Occipital lobe (tissue), 2 donors: ENCODE measurements around the gene IRAK3. TPM values are rescaled to one million over a fixed set of nuclear protein-coding genes. Genes with fewer than 3 reads are reported as not detected.

Experiments used
- DNase-seq: peaks from one replicate; lab custom pipeline; 2025; lab: John Stamatoyannopoulos, UW
- total RNA-seq: library from RNA; depleted of rRNA; stranded (reverse); fragments of >200 nt; gene quantifications from one replicate; pipeline ENCODE4 v1.2.3, GENCODE V29; 2014

Gene IRAK3, protein sequence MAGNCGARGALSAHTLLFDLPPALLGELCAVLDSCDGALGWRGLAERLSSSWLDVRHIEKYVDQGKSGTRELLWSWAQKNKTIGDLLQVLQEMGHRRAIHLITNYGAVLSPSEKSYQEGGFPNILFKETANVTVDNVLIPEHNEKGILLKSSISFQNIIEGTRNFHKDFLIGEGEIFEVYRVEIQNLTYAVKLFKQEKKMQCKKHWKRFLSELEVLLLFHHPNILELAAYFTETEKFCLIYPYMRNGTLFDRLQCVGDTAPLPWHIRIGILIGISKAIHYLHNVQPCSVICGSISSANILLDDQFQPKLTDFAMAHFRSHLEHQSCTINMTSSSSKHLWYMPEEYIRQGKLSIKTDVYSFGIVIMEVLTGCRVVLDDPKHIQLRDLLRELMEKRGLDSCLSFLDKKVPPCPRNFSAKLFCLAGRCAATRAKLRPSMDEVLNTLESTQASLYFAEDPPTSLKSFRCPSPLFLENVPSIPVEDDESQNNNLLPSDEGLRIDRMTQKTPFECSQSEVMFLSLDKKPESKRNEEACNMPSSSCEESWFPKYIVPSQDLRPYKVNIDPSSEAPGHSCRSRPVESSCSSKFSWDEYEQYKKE
- 5.5 TPM for total RNA-seq

DNA sequence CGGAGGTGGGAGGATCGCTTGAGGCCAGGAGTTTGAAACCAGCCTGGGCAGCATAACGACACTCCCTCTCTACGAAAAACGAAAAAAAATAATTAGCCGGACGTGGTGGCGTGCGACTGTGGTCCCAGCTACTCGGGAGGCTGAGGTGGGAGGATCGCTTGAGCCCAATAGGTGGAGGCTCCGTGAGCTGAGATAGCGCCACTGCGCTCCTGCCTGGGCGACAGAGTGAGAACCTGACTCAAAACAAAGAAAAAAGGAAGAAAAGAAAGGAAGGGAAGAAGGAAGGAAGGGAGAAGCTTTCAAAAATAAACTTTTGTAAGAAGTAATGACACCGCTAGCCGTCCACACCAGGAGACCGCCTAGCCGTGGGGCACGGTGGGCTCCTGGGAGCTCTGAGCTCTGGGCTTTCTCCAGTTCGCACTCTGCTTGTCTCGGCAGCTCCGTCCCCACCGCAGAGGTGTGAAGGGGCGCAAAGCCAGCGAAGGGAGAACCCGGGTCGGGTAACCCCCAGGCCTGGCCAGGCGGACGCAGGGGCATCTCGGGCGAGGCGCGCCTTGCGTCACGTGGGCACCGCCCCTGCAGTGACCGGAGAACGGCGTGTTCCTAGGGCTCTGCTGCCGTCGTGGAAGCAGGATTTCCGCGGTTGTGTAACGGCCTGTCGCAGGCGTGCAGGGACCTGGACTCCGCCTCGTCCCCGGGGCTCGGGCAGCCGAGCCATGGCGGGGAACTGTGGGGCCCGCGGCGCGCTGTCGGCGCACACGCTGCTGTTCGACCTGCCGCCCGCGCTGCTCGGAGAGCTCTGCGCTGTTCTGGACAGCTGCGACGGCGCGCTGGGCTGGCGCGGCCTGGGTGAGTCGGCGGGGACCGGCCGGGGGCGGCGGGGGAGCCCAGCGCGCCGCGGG, at the start of gene IRAK3:
Gene IRAK3 (plus strand): TSS at position 631 of the 902 bp plus-strand sequence. CDS start 86 bp downstream, at position 717.
- DNase-seq = no peak

DNA sequence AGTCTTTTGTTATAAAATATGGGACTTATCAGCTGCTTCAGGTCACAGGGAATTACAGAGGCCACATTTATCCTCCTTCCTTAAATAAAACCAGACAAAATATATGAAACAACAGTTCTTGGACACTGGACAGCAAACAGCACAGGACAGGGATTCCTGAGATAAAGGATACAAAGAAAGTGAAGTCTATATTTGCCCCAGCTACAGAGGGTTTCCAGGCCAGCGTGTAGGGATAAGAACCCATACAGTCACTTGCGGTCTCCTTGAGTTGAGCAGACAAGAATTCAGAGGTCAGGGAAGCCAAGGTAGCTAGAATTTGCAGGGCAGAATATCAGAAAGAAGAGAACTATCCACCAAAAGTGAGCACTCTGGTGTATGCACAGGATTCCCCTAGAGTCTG, 49.7 kb upstream of the IRAK3 start:
- no peak for DNase-seq

DNA sequence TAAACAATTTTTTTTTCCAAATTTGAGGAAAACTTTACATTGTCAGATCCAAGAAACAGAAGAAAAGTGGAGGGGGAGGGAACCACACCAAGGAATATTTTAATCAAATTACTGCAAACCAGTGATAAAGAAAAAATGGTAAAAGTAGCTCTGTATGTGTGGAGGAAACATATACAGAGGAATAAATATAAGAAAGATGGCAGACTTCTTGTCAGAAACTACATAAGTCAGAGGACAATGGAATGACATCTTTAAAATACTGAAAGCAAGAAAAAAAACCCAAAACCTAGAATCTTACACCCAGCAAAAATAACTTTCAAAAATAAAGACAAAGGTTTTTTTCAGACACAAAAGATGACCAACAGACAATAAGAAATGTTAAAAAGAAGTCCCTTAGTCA, 48.3 kb upstream of the IRAK3 start:
- no peak for DNase-seq

DNA sequence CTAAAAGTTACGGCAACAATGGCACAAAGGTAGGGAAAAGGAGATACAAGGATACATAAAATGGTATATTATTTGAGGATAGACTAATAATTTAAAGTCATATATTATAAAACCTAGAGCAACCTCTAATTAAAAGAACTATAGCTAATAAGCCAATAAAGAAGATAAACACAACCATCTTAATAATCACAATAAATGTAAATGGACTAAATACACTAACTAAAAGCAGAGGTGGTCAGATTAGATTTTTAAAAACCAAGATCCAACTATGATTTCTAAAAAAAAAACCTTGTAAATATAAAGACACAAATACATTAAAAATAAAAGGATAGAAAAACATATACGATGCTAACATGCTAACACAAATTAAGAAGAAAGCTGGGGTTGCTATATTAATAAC, 47.7 kb upstream of the IRAK3 start:
- DNase-seq = no peak

DNA sequence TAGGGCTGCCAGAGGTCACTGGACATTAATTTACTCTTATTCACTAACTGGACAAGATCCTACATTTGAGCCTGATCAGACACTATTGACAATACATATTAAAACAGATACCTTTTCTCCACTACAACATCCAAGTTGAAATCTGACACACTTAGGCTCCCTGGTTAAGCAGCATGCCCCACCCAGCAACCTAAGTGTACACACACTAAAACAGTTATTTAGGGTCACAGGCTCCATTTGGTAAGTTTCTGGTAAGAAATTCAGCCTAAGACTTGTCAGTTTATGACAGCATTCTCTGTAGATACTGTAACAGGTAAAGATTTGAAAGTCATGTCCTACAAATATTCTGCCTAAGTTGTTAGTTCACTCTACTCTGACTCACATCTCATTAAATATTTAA, 46.2 kb upstream of the IRAK3 start:
- no peak for DNase-seq

DNA sequence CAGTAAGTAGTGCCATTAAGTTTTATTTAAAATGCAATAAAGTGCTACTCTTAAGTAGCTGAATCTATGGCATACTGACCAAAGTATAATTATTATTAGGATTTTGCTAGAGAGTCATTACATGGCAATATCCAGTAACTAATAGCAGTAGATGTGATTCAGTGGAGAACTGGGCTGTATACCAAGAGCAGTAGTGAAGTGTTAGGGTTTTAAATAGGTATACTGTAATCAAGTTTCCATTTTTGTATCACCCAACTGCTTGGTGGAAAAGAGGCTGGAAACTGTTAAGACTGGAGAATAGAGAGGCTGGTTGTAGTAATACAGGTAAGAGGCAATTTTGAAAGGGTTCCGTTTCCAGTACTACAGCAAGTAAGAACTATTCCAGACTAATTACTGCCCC, 45.1 kb upstream of the IRAK3 start:
- DNase-seq = no peak

DNA sequence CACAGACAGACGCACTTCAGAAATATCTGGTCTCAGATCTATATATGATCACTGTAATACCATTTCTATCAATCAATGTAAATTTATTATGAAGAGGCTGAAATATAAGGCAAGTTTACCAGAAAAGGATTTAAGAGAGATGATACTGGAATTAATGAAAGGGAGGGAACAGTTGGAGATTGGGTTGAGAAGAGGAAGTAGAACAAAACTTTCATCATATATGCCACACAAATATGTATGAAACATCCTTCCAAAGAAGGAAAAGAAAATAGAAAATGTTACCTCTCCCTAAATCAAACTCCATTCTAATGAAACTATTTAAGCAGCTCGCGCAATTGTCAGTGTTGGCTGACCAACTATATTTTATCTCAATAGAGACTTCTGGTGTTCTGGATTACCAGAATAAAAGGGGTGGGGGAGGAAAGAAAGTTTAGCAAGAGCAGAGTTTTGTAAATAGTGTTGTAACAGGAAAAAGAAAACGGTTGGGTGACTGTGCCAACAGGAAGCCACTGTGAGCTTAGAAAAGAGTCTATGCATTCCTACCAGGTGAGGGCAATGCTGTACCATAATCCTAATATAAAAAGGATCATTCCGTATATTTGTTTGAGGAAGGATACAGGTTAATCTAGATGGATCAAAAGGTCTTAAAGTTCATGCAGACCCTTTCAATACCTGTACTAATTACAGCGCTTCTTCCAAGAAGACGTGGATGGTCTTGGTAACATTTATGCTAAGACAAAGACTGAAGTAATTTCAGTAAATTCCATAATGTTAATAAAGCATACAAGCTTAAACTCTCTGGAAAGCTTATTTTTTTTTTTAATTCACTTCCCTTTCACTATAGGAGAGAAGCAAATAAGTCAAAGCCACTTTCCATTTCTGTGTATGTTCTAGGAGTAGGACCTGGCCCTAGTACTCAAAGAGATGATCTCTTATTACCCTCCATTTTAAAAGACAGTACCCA, 43.9 kb upstream of the IRAK3 start:
- no peak for DNase-seq

DNA sequence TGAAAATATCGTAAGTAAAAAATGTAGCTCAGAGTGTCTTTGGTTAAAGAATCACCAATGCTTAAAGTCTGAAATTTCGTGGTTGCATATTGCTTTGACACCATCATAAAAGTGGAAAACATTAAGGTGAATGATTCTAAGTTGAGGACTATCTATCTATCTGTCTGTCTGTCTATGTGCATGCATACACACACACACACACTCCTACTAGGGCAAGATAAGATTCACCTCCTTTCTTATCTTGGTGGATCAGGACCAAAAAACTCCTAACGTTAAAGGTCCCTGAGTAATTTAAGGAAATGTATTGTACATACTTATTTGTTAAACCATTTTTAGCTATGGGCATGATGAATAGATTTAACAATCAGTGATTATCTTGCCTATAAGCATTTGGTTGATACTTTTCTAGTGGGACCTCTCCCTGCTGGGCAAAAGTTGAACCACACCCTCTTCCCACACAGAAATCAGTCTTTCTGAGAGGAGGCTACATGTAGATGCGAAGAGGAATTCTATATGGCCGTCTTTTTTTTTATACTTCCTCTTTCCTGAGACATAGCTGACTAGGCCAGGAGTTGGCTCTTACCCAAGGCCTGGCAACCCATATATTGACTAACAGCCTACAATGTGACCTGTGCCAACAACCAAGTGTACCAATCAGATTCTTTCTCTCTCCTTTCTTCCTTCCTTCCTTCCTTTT, 39.2 kb upstream of the IRAK3 start:
- no peak for DNase-seq

DNA sequence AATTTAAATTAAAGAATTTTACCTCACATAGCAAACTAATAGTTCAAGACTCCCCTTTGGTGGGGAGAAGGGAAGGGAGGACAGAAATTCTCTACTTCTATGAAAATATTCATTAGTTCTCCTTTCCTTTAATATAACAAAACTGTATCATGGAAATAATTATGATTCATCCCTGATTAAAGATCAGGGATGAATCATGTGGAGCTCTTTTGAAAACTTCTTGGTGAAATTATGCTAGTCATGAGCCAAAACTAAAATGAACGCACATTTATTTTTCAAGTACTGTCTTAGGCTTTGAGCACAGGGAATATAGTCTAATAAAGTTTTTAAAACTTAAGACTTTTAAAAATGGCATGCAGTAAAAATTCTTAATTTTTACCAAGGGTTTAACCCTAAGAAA, 36.3 kb upstream of the IRAK3 start:
- DNase-seq = no peak

DNA sequence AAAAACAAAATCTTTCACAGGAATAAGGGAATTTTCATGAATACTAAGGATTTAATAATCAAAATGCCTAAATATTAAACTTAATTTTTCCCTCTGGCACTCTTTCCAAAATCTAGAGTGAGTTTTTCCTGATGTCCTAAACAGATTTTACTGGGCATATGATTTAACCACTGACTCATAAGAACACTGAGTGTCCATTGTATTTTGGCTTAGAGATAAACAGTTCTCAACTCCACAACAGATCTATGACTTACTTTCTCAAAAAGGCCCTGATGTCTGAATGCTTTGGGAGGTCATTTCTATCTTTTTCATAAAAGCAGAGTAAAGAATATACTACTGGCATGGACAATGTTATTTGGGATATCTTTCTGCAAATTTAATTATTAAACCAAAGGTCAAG, 34.2 kb upstream of the IRAK3 start:
- DNase-seq = no peak

DNA sequence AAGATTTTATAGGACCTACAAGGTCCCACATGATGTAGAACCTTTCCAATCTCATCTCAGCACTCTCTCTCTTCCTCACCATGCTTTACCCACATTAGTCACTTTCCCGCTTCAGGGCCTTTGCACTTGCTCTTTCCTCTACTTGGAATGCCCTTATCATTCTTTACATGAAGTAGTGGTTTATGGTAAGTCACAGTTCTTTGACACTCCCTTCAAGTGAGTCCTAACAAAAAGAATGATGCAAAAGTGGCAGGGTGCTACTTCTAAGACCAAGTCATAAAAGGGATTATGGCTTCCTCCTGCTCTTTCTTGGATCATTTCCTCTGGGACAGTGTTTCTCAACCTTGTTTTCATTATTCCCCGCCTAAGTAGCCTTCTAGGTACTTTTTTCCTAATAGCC, 32.4 kb upstream of the IRAK3 start:
- DNase-seq = no peak

DNA sequence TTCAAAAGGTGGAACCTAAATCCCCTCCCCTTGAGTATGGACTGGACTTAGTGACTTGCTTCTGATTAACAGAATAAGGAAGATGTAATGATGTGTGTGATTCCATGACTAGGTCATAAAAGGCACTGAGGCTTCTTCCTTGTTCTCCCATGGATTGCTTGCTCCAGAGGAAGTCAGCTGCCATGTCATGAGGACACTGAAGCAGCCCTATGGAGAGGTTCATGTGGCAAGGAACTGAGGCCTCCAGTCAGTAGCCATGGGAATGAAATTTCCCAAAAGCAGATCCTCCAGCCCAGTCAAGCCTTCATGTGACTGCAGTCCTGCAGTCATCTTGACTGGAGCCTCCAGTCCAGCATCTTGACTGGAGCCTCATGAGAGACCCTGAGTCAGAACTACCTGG, 29.9 kb upstream of the IRAK3 start:
- no peak for DNase-seq

DNA sequence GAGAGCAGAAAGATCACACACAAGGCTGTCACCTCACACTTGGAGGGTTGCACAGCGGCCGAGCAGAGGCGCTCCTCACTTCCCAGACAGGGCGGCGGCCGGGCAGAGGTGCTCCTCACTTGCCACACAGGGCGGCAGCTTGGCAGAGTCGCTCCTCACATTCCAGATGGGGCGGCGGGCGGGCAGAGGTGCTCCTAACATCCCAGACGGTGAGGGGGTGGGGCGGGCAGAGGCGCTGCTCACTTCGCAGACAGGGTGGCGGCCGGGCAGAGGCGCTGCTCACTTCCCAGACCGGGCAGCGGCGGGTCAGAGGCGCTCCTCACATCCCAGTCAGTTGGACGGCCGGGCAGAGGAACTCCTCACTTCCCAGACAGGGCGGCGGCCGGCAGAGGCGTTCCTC, 28.3 kb upstream of the IRAK3 start:
- DNase-seq = no peak

DNA sequence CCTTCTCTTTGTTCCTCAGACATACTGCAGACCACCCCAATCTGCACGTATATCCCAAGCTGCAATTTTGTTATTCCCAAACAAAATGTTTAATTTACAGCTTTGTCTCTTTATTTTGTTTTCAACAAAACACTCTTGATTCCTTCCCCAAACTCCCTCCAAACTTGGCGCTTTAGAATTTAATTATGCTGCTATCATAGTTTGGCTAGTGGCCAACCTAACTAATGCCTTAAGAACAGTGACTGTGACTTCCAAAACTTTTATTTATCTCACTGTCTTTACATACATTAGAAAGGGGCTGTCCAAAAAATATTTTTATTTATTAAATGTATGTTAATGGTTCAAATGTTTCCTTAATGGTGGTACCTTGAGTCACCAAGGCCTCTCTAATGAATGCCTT, 26.3 kb upstream of the IRAK3 start:
- DNase-seq = no peak

DNA sequence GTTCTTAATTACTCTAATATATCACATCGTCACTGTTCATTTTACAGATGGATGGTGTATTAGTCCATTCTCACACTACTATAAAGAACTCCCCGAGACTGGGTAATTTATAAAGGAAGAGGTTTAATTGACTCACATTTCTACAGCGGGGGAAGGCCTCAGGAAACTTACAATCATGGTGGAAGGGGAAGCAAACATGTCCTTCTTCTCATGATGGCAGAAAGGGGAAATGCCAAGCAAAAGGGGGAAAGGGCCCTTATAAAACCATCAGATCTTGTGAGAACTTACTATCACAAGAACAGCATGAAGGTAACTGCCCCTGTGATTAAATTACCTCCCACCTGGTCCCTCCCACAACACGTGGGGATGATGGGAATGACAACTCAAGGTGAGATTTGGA, 25.7 kb upstream of the IRAK3 start:
- no peak for DNase-seq

DNA sequence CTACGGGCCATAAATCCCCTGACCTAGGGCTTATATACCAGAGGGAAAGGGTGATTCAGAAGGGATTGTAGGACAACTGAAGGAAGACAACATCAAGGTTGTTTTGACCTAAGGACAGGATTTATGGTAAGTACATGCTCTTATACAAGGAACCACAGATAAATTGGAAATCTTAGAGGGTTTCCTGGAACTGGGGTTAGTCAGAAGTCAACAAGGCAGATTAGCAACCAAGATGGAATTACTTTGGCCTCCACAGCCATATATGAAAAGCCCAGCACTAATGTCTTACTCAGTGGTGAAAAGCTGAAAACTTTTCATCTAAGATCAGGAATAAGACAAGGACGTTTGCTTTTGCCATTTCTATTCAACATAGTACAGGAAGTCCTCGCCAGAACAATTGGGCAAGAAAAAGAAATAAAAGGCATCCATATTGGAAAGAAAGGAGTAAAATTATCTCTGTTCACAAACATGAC, 24.6 kb upstream of the IRAK3 start:
- no peak for DNase-seq

DNA sequence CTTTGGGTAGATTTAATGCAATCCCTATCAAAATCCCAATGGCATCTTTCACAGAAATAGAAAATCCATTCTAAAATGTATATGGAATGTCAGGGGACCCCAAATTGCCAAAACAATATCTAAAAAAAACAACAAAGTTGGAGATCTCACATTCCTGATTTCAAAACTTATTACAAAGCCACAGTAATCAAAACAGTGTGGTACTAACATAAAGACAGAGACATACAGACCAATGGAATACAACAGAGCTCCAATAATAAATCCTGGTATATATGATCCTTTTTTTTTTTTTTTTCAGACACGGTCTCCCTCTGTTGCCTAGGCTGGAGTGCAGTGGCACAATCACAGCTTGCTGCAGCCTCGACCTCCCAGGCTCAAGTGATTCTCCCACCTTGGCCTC, 23.9 kb upstream of the IRAK3 start:
- DNase-seq = no peak

DNA sequence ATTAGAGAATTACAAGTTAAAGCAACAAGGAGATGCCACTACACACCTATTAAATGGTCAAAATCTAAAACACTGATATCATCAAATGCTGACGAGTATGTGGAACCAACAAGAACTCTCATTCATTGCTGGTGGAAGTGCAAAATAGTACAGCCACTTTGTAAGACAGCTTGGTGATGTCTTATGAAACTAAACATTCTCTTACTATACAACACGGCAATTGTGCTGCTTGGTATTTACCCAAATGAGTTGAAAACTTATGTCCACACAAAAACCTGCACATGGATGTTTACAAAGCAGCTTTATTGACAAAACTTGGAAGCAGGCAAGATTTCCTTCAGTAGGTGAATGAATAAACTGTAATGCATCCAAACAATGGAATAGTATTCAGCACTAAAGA, 22.5 kb upstream of the IRAK3 start:
- DNase-seq = no peak

DNA sequence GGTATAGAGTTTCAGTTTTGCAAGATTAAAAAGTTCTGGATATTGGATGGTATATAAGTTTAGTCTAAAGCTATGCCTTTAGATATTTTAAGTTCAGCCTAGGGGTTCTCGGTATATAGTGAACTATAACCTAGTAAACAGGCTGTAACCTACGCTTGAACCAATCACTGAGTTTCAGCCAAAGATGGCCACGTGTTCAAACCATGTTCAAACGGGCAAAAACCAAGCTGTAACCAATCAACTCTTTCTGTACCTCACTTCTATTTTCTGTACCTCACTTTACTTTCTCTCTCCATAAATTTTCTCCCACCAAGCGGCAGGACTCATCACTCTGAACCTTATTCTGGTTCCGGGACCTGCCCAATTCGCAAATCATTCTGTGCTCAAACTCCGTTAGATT, 20.6 kb upstream of the IRAK3 start:
- no peak for DNase-seq
